Measurements from ENCODE around the gene P2RY8.

DNA sequence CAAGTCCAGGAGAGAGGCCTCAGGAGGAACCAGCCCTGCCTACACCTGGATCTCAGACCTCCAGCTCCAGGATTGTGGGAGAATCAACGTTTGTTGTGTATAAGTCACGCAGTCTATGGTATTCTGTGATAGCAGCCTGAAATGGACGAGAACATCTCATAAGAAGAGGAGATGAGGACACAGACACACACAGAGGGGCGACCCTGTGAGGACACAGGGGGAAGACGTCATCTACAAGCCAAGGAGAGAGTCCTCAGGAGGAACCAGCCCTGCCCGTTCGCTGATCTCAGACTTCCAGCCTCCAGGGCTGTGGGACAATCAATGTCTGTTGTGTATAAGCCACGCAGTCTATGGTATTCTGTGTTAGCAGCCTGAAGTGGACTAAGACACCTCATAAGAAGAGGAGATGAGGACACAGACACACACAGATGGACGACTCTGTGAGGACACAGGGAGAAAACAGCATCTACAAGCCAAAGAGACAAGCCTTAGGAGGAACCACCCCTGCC, 20.3 kb downstream of the P2RY8 start:
- TF ChIP-seq JUND (IDR thresholded peaks at IDR 0.05; ENCODE audit: low read depth, low read length) (no peak), FOXM1 (IDR thresholded peaks at IDR 0.05; ENCODE audit: low read depth, low read length) (no peak)
- TF ChIP-seq, protein P1, sequence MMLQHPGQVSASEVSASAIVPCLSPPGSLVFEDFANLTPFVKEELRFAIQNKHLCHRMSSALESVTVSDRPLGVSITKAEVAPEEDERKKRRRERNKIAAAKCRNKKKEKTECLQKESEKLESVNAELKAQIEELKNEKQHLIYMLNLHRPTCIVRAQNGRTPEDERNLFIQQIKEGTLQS (IDR thresholded peaks at IDR 0.05; ENCODE audit: borderline replicate concordance, extremely low read depth, low read depth, low read length), result no peak
- TF ChIP-seq, protein P2, sequence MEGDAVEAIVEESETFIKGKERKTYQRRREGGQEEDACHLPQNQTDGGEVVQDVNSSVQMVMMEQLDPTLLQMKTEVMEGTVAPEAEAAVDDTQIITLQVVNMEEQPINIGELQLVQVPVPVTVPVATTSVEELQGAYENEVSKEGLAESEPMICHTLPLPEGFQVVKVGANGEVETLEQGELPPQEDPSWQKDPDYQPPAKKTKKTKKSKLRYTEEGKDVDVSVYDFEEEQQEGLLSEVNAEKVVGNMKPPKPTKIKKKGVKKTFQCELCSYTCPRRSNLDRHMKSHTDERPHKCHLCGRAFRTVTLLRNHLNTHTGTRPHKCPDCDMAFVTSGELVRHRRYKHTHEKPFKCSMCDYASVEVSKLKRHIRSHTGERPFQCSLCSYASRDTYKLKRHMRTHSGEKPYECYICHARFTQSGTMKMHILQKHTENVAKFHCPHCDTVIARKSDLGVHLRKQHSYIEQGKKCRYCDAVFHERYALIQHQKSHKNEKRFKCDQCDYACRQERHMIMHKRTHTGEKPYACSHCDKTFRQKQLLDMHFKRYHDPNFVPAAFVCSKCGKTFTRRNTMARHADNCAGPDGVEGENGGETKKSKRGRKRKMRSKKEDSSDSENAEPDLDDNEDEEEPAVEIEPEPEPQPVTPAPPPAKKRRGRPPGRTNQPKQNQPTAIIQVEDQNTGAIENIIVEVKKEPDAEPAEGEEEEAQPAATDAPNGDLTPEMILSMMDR (IDR thresholded peaks at IDR 0.05 in 2 of 3, conservative IDR thresholded peaks at IDR 0.05 in 1 of 3; ENCODE audit: control insufficient read depth in 2 of 3, extremely low read depth in 1 of 3, insufficient read depth in 1 of 3, low read depth in 3 of 3, low read length in 3 of 3), result no peak
